ENCODE data around the gene SCARF2. TPM values are rescaled to one million over a fixed set of nuclear protein-coding genes. Genes with fewer than 3 reads are reported as not detected.
A peak's percentile ranks its signal among the peaks of the same experiment; 100 is the strongest.
"Not testable (repeated sequence)": the region's sequence is repeated elsewhere in the genome, so short reads cannot be mapped to it uniquely, and the experiment has no call there.

The SCARF2 gene
- total RNA-seq, 2 experiments from 2014 or later: 1.1 to 1.2 TPM

- no peaks in the 10 kb centered on the region for H3K27me3 Mint-ChIP-seq
- peaks cover 43% of the 10 kb centered on the region for H3K36me3 Mint-ChIP-seq (ENCODE audit: low read depth)
- ChIA-PET CTCF (interaction anchor here (0.6 to 2.1 kb wide), 9 partner anchors 11 to 55 kb away, joined by 3 to 12 read pairs (median 4); no protein-coding TSS in a partner anchor), POLR2A (interaction anchor here (0.7 kb wide), 1 partner anchor 39 kb away, joined by 3 read pairs; no protein-coding TSS in a partner anchor)
- H3K27ac Mint-ChIP-seq: peak overlapping the region; percentile 9
- no peak for DNase-seq
- H3K9me3 Mint-ChIP-seq: no peaks in the 10 kb centered on the region
- peaks cover 28% of the 10 kb centered on the region for H3K4me1 Mint-ChIP-seq
- no peak overlapping the region for H3K4me3 Mint-ChIP-seq
Measured at GRCh38 chr22:20456722-20457076, 19.1 kb upstream of the SCARF2 start.

- no peaks in the 10 kb centered on the region for H3K27me3 Mint-ChIP-seq
- ChIA-PET POLR2A (interaction anchor here (0.7 kb wide), 1 partner anchor 38 kb away, joined by 3 read pairs; no protein-coding TSS in a partner anchor), CTCF (interaction anchor here (0.6 to 2.1 kb wide), 10 partner anchors 11 to 55 kb away, joined by 3 to 12 read pairs (median 4); no protein-coding TSS in a partner anchor)
- peak; percentile 78 for DNase-seq
- H3K36me3 Mint-ChIP-seq (ENCODE audit: low read depth): peaks cover 43% of the 10 kb centered on the region
- peaks cover 27% of the 10 kb centered on the region for H3K4me1 Mint-ChIP-seq
- no peak overlapping the region for H3K27ac Mint-ChIP-seq
- no peak overlapping the region for H3K4me3 Mint-ChIP-seq
- H3K9me3 Mint-ChIP-seq: no peaks in the 10 kb centered on the region
Measured at GRCh38 chr22:20456064-20456721, 18.6 kb upstream of the SCARF2 start.

GRCh38 chr22:20455709-20456063, 18.1 kb upstream of the SCARF2 start:
- ChIA-PET CTCF (interaction anchor here (0.7 to 2.1 kb wide), 7 partner anchors 11 to 49 kb away, joined by 3 to 12 read pairs (median 5); no protein-coding TSS in a partner anchor), POLR2A (no interaction called here)
- no peak for DNase-seq
- H3K36me3 Mint-ChIP-seq (ENCODE audit: low read depth): peaks cover 41% of the 10 kb centered on the region
- H3K27me3 Mint-ChIP-seq: no peaks in the 10 kb centered on the region
- no peak overlapping the region for H3K4me3 Mint-ChIP-seq
- no peak overlapping the region for H3K27ac Mint-ChIP-seq
- no peaks in the 10 kb centered on the region for H3K9me3 Mint-ChIP-seq
- peaks cover 23% of the 10 kb centered on the region for H3K4me1 Mint-ChIP-seq

- H3K4me3 Mint-ChIP-seq: no peak overlapping the region
- peaks cover 16% of the 10 kb centered on the region for H3K4me1 Mint-ChIP-seq
- no peak for DNase-seq
- H3K27me3 Mint-ChIP-seq: no peaks in the 10 kb centered on the region
- ChIA-PET CTCF (interaction anchor here (2.1 kb wide), 1 partner anchor 12 kb away, joined by 4 read pairs; no protein-coding TSS in a partner anchor), POLR2A (no interaction called here)
- H3K27ac Mint-ChIP-seq: no peak overlapping the region
- peaks cover 28% of the 10 kb centered on the region for H3K36me3 Mint-ChIP-seq (ENCODE audit: low read depth)
- H3K9me3 Mint-ChIP-seq: no peaks in the 10 kb centered on the region
Measured at GRCh38 chr22:20453222-20453621, 15.6 kb upstream of the SCARF2 start.

GRCh38 chr22:20451920-20452319, 14.3 kb upstream of the SCARF2 start:
- Mint-ChIP-seq H3K4me3 (no peak overlapping the region), H3K27me3 (no peaks in the 10 kb centered on the region), H3K9me3 (no peaks in the 10 kb centered on the region), H3K27ac (no peak overlapping the region), H3K4me1 (peaks cover 15% of the 10 kb centered on the region), H3K36me3 (ENCODE audit: low read depth) (peaks cover 21% of the 10 kb centered on the region)
- POLR2A ChIA-PET: no interaction called here
- CTCF ChIA-PET: no interaction called here
- no peak for DNase-seq

GRCh38 chr22:20451129-20451778, 13.6 kb upstream of the SCARF2 start:
- H3K27ac Mint-ChIP-seq, H3K4me1 Mint-ChIP-seq, POLR2A ChIA-PET, H3K4me3 Mint-ChIP-seq, DNase-seq, H3K27me3 Mint-ChIP-seq, CTCF ChIA-PET, H3K9me3 Mint-ChIP-seq: not testable (repeated sequence)
- H3K36me3 Mint-ChIP-seq (ENCODE audit: low read depth): peaks cover 20% of the 10 kb centered on the region

GRCh38 chr22:20450551-20450906, 12.9 kb upstream of the SCARF2 start:
- Mint-ChIP-seq H3K9me3 (no peaks in the 10 kb centered on the region), H3K27me3 (no peaks in the 10 kb centered on the region), H3K36me3 (ENCODE audit: low read depth) (peaks cover 14% of the 10 kb centered on the region), H3K4me3 (no peak overlapping the region), H3K4me1 (peaks cover 2% of the 10 kb centered on the region), H3K27ac (no peak overlapping the region)
- POLR2A ChIA-PET: no interaction called here
- CTCF ChIA-PET: no interaction called here
- no peak for DNase-seq

- POLR2A ChIA-PET: no interaction called here
- DNase-seq: no peak
- Mint-ChIP-seq H3K36me3 (ENCODE audit: low read depth) (peaks cover 9% of the 10 kb centered on the region), H3K4me3 (no peak overlapping the region), H3K9me3 (no peaks in the 10 kb centered on the region), H3K27ac (no peak overlapping the region), H3K27me3 (no peaks in the 10 kb centered on the region), H3K4me1 (peaks cover 1% of the 10 kb centered on the region)
- CTCF ChIA-PET: no interaction called here
Measured at GRCh38 chr22:20449819-20450550, 12.4 kb upstream of the SCARF2 start.

- no peaks in the 10 kb centered on the region for H3K4me1 Mint-ChIP-seq
- CTCF ChIA-PET: interaction anchor here (0.6 to 0.7 kb wide), 2 partner anchors 15 to 80 kb away, joined by 3 to 4 read pairs; no protein-coding TSS in a partner anchor
- H3K27ac Mint-ChIP-seq: no peak overlapping the region
Measured at GRCh38 chr22:20448630-20449029, 11.0 kb upstream of the SCARF2 start.

GRCh38 chr22:20446383-20446970, 8.9 kb upstream of the SCARF2 start:
- H3K27me3 Mint-ChIP-seq: no peaks in the 10 kb centered on the region
- no peak for DNase-seq
- peaks cover 18% of the 10 kb centered on the region for H3K36me3 Mint-ChIP-seq (ENCODE audit: low read depth)
- H3K4me3 Mint-ChIP-seq: no peak overlapping the region
- CTCF ChIA-PET: no interaction called here
- no peaks in the 10 kb centered on the region for H3K4me1 Mint-ChIP-seq
- H3K27ac Mint-ChIP-seq: no peak overlapping the region
- H3K9me3 Mint-ChIP-seq: no peaks in the 10 kb centered on the region
- POLR2A ChIA-PET: no interaction called here

More at GRCh38 chr22:20448630-20449029, 11.0 kb upstream of the SCARF2 start:
- H3K27me3 Mint-ChIP-seq: no peaks in the 10 kb centered on the region
- no peak overlapping the region for H3K4me3 Mint-ChIP-seq
- DNase-seq: no peak
- POLR2A ChIA-PET: no interaction called here
- H3K9me3 Mint-ChIP-seq: no peaks in the 10 kb centered on the region
- H3K36me3 Mint-ChIP-seq (ENCODE audit: low read depth): peaks cover 13% of the 10 kb centered on the region

- ChIA-PET CTCF (interaction anchor here (0.6 to 1.5 kb wide), 3 partner anchors 11 to 21 kb away, joined by 3 to 4 read pairs (median 4); no protein-coding TSS in a partner anchor), POLR2A (no interaction called here)
- H3K4me3 Mint-ChIP-seq: no peak overlapping the region
- no peak overlapping the region for H3K27ac Mint-ChIP-seq
- H3K9me3 Mint-ChIP-seq: no peaks in the 10 kb centered on the region
- no peak for DNase-seq
- H3K27me3 Mint-ChIP-seq: peaks cover 3% of the 10 kb centered on the region
- peaks cover 14% of the 10 kb centered on the region for H3K36me3 Mint-ChIP-seq (ENCODE audit: low read depth)
- no peaks in the 10 kb centered on the region for H3K4me1 Mint-ChIP-seq
Measured at GRCh38 chr22:20444325-20444724, 6.7 kb upstream of the SCARF2 start.

GRCh38 chr22:20442485-20443284, 5.1 kb upstream of the SCARF2 start:
- H3K4me3 Mint-ChIP-seq: no peak overlapping the region
- CTCF ChIA-PET: no interaction called here

More at GRCh38 chr22:20442485-20443284, 5.1 kb upstream of the SCARF2 start:
- peaks cover 14% of the 10 kb centered on the region for H3K27me3 Mint-ChIP-seq
- no peak overlapping the region for H3K27ac Mint-ChIP-seq
- POLR2A ChIA-PET: no interaction called here
- DNase-seq: no peak
- peaks cover 2% of the 10 kb centered on the region for H3K4me1 Mint-ChIP-seq
- peaks cover 14% of the 10 kb centered on the region for H3K36me3 Mint-ChIP-seq (ENCODE audit: low read depth)
- no peaks in the 10 kb centered on the region for H3K9me3 Mint-ChIP-seq
